HepG2 (cell line): Measurements from ENCODE around the gene TMOD2. TPM values are rescaled to one million over a fixed set of nuclear protein-coding genes. Genes with fewer than 3 reads are reported as not detected.

Source experiments
- ATAC-seq: fragments of 200-7000 bp; cut with Tn5 transposase; 3 replicates; pipeline ENCODE4 v1.9.1; 2020; ENCODE audit warnings: mild to moderate bottlenecking, moderate library complexity
- BruUV-seq: library from RNA; stranded (reverse); fragments of 400-500 nt; replicated peaks from 2 replicates; lab custom pipeline; 2021; lab: Mats Ljungman, UMichigan
- CTCF ChIA-PET: fragments of 300-600 bp; formaldehyde crosslinking; extraction: SDS; loops from one replicate; lab custom pipeline; 2021; ENCODE audit warnings: low total read pairs, inconsistent platforms, low intra/inter-chr PET ratio; lab: Yijun Ruan, JAX
- POLR2A ChIA-PET: fragments of 350-600 bp; sonication (Branson Sonifier 250); formaldehyde crosslinking; loops from one replicate; lab custom pipeline; 2020; ENCODE audit warnings: antibody characterized with exemption, inconsistent platforms; lab: Yijun Ruan, JAX
- DNase-seq: peaks from one replicate; pipeline ENCODE4 v3.0.0-alpha.2; 2015; ENCODE audit warnings: low spot score
- FAIRE-seq: peaks from 3 replicates; lab custom pipeline; 2011; peaks lifted over from hg19 to GRCh38; lab: Jason Lieb, UNC
- H2AFZ ChIP-seq: one replicate; pipeline ENCODE4 v1.6.1; 2011; ENCODE audit warnings: low read length, inconsistent platforms
- H3K27ac ChIP-seq: fragments of 300-600 bp; 3 replicates; pipeline ENCODE4 v1.8.0; 2011; ENCODE audit warnings: mixed run types, mild to moderate bottlenecking, mixed read lengths, low read length, inconsistent platforms; ENCODE audit not compliant: insufficient read depth; ENCODE audit errors: extremely low read length
- H3K27me3 ChIP-seq, 2 experiments: fragments of 200-600 bp in 1 of 2; 2 replicates in 1 of 2; 3 replicates in 1 of 2; pipeline versions ENCODE4 v1.6.0 to v1.8.0; 2011; ENCODE audit warnings: low read length in 2 of 2, mild to moderate bottlenecking in 2 of 2, moderate library complexity in 2 of 2, inconsistent platforms in 1 of 2; ENCODE audit not compliant: insufficient read depth in 2 of 2, control insufficient read depth in 1 of 2
- H3K36me3 ChIP-seq, 2 experiments: fragments of 200-600 bp in 1 of 2; replicated peaks in 1 of 2; 2 replicates in 1 of 2; 3 replicates in 1 of 2; pipeline versions ENCODE4 v1.5.1 to v1.8.0; 2011; ENCODE audit warnings: low read length in 2 of 2, inconsistent platforms in 1 of 2; ENCODE audit not compliant: insufficient read depth in 2 of 2, control insufficient read depth in 1 of 2
- H3K4me1 ChIP-seq: 2 replicates; pipeline ENCODE4 v1.5.1; 2012; ENCODE audit warnings: low read length, inconsistent platforms; ENCODE audit not compliant: insufficient read depth
- H3K4me2 ChIP-seq: 2 replicates; pipeline ENCODE4 v1.6.0; 2011; ENCODE audit warnings: low read depth, low read length, inconsistent platforms
- H3K4me3 ChIP-seq, 3 experiments: fragments of 200-600 bp in 1 of 3; sonication (generic), shearing (Covaris generic) in 1 of 3; replicated peaks in 1 of 3; 2 replicates each; pipeline ENCODE4 v1.5.1; 2011 to 2016; ENCODE audit warnings: low read length in 3 of 3, inconsistent platforms in 2 of 3, low read depth in 2 of 3, mild to moderate bottlenecking in 2 of 3, control low read depth in 1 of 3, mixed read lengths in 1 of 3; ENCODE audit not compliant: insufficient read depth in 1 of 3
- H3K79me2 ChIP-seq: one replicate; pipeline ENCODE4 v1.6.1; 2011; ENCODE audit warnings: low read length, inconsistent platforms; ENCODE audit not compliant: insufficient read depth
- H3K9ac ChIP-seq: 2 replicates; pipeline ENCODE4 v1.6.0; 2011; ENCODE audit warnings: mild to moderate bottlenecking, low read depth, low read length, inconsistent platforms; ENCODE audit not compliant: insufficient read depth
- H3K9me3 ChIP-seq: 2 replicates; pipeline ENCODE4 v1.5.1; 2012; ENCODE audit warnings: mild to moderate bottlenecking, low read length
- H4K20me1 ChIP-seq: 2 replicates; pipeline ENCODE4 v1.6.0; 2011; ENCODE audit warnings: inconsistent platforms, mild to moderate bottlenecking, low read length, moderate library complexity; ENCODE audit not compliant: insufficient read depth
- CREBL2 ChIP-seq: sonication (generic); formaldehyde crosslinking; IDR thresholded peaks from 2 replicates; pipeline ENCODE4 v1.8.1; 2023; ENCODE audit warnings: missing genetic modification reagents, mild to moderate bottlenecking, borderline replicate concordance
- EP300 ChIP-seq, 3 experiments: sonication (generic) in 1 of 3; formaldehyde crosslinking in 1 of 3; IDR thresholded peaks; 2 replicates each; pipeline versions ENCODE4 v1.5.1 to v1.6.1; 2011 to 2020; ENCODE audit warnings: low read depth in 2 of 3, low read length in 2 of 3, borderline replicate concordance in 1 of 3, improper control_type of control experiment in 1 of 3, mild to moderate bottlenecking in 1 of 3, missing genetic modification reagents in 1 of 3, moderate library complexity in 1 of 3
- IKZF5 ChIP-seq: IDR thresholded peaks from 2 replicates; pipeline ENCODE4 v1.6.1; 2018; ENCODE audit warnings: missing genetic modification reagents, mild to moderate bottlenecking, missing compliant biosample characterization
- KMT2A ChIP-seq: sonication (generic); formaldehyde crosslinking; IDR thresholded peaks from 2 replicates; pipeline ENCODE4 v1.4.0; 2020; ENCODE audit warnings: missing genetic modification reagents
- PAF1 ChIP-seq: IDR thresholded peaks from 2 replicates; pipeline ENCODE4 v1.6.1; 2016; ENCODE audit warnings: missing genetic modification reagents, missing compliant biosample characterization
- PAX8 ChIP-seq: sonication (generic); formaldehyde crosslinking; IDR thresholded peaks from 2 replicates; pipeline ENCODE4 v1.8.0; 2022; ENCODE audit warnings: mild to moderate bottlenecking, missing genetic modification reagents, borderline replicate concordance
- SP140L ChIP-seq: sonication (generic); formaldehyde crosslinking; IDR thresholded peaks from 2 replicates; pipeline ENCODE4 v1.4.0; 2020; ENCODE audit warnings: missing genetic modification reagents, borderline replicate concordance
- ZBED4 ChIP-seq: sonication (generic); formaldehyde crosslinking; IDR thresholded peaks from 2 replicates; pipeline ENCODE4 v1.4.0; 2020; ENCODE audit warnings: missing genetic modification reagents, borderline replicate concordance
- ZFX ChIP-seq: sonication (generic); formaldehyde crosslinking; IDR thresholded peaks from 2 replicates; pipeline ENCODE4 v1.4.0; 2020; ENCODE audit warnings: mild to moderate bottlenecking, low read depth, missing genetic modification reagents, moderate library complexity
- ZNF256 ChIP-seq: sonication (generic); formaldehyde crosslinking; conservative IDR thresholded peaks from 2 replicates; pipeline ENCODE4 v1.4.0; 2020; ENCODE audit warnings: missing genetic modification reagents
- ZNF350 ChIP-seq: sonication (generic); formaldehyde crosslinking; IDR thresholded peaks from 2 replicates; pipeline ENCODE4 v1.4.0; 2020; ENCODE audit warnings: mild to moderate bottlenecking, low read depth, missing genetic modification reagents, borderline replicate concordance
- WGBS: methylation state at CpG from one replicate; pipeline ENCODE4 v1.1.6; 2017; ENCODE audit warnings: low lambda C conversion rate; 5-methylcytosine and 5-hydroxymethylcytosine counted together
- in situ Hi-C: cut with HindIII; loops from 2 replicates; pipeline ENCODE4 v1.10.0; 2017; ENCODE audit warnings: low pct_unique_long_range_greater_than_20kb; ENCODE audit not compliant: extremely low pct_ligation_motif_present
- intact Hi-C: fragments of 100-400 bp; cut with micrococcal nuclease; formaldehyde crosslinking; loops from one replicate; pipeline ENCODE4 v1.10.0; 2022; ENCODE audit not compliant: unreplicated experiment
- polyA plus RNA-seq, 8 experiments: library from polyadenylated mRNA; depleted of rRNA in 3 of 8; stranded (reverse) in 7 of 8; unstranded in 1 of 8; fragments of >200 nt; fragmentation: Illumina TruSeq in 4 of 8; extraction: Trizol in 4 of 8; gene quantifications; 2 replicates each; pipeline versions ENCODE4 v1.2.1 to v1.2.3, GENCODE V29; 2011 to 2016; ENCODE audit warnings: low read depth in 4 of 8, missing spikeins in 1 of 8, mixed read lengths in 1 of 8; ENCODE audit not compliant: insufficient read depth in 1 of 8
- total RNA-seq, 5 experiments: library from RNA; depleted of rRNA; stranded (reverse); fragments of >200 nt; fragmentation: Illumina TruSeq; extraction: Trizol; gene quantifications; 2 replicates each; pipeline ENCODE4 v1.2.3, GENCODE V29; 2016; ENCODE audit warnings: low read depth in 1 of 5
- TF ChIP-seq, protein P1 (sequence below): sonication (generic); formaldehyde crosslinking; IDR thresholded peaks from 2 replicates; pipeline ENCODE4 v1.4.0; 2020; ENCODE audit warnings: low read depth, missing genetic modification reagents

The TMOD2 gene
- total and polyA plus RNA-seq, 2 of the 13 experiments (the other 11 are each of a cell fraction or from before 2014, with no cell fraction given): 0.01 to 0.02 TPM

DNA sequence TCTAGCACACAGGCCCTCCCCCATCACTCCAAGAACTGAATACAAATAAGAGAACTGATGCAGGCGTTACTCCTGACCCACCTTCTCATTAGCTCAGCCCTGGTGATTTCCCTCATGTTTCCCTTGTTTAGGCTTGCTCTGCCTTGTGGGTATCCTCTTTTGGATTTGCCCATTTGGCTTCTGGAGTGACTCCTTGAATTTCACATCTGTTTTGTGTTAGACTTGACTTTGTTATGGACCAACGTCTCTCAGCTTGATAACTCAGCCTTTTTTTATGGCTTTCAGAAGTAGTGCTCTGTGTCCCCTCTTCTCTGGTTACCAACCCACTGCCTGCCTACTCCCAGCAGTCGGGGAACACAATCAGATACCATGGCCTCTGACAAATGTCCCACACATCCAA lies 66.8 kb downstream of the TMOD2 start (continued):
- TF ChIP-seq SP140L (no peak), ZBED4 (CRISPR knock-in tag) (no peak), ZNF350 (CRISPR knock-in tag) (no peak)
- TF ChIP-seq, all 625 proteins: peak for 0

DNA sequence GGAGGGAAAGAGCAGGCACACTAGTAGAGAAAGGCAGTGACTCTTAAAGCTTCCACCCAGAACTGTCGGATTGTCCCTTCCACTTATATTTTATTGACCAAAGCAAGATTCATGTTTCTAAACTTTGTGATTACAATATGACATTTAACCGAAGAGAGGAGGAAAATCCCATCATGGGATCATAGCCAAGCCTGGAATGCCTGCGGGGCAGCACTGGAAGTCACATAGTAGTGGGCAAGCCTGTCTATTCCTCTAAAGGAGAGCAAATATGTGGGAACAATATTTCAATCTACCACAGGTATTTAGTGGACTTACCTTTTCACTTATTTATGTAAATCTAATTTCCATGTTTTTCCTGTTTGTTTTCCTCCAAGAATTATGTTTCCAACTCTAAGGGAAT lies 74.3 kb downstream of the TMOD2 start:
- Histone ChIP-seq H3K4me1 (peaks cover 12% of the 10 kb centered on the region), H3K9me3 (peaks cover 10% of the 10 kb centered on the region), H3K27me3 (no peaks in the 10 kb centered on the region; a peak in 1 of 5 replicates), H2AFZ (no peak overlapping the region), H3K4me3 (no peak overlapping the region), H4K20me1 (no peaks in the 10 kb centered on the region), H3K4me2 (no peak overlapping the region), H3K79me2 (peaks cover 7% of the 10 kb centered on the region), H3K36me3 (no peaks in the 10 kb centered on the region), H3K9ac (no peak overlapping the region), H3K27ac (no peak overlapping the region)
- POLR2A ChIA-PET: no interaction called here
- CTCF ChIA-PET: no interaction called here
- in situ Hi-C loops (no loop called here), intact Hi-C loops (no loop called here)
- FAIRE-seq: no peak
- BruUV-seq: no TSS peak
- DNase-seq: no peak
- 57% methylated on average over 3 of the region's 3 CpGs for WGBS
- ATAC-seq: no peak
- TF ChIP-seq CREBL2 (no peak), IKZF5 (no peak), PAX8 (CRISPR knock-in tag) (no peak), EP300 (IDR thresholded peaks at IDR 0.05; ENCODE audit: low read depth in 2 of 2, low read length in 2 of 2) (no peak), EP300 (CRISPR knock-in tag; IDR thresholded peaks at IDR 0.05; ENCODE audit: borderline replicate concordance) (no peak), PAF1 (CRISPR knock-in tag) (no peak), ZFX (CRISPR knock-in tag) (no peak), ZNF256 (no peak), KMT2A (CRISPR knock-in tag) (no peak)
- TF ChIP-seq, protein P1, sequence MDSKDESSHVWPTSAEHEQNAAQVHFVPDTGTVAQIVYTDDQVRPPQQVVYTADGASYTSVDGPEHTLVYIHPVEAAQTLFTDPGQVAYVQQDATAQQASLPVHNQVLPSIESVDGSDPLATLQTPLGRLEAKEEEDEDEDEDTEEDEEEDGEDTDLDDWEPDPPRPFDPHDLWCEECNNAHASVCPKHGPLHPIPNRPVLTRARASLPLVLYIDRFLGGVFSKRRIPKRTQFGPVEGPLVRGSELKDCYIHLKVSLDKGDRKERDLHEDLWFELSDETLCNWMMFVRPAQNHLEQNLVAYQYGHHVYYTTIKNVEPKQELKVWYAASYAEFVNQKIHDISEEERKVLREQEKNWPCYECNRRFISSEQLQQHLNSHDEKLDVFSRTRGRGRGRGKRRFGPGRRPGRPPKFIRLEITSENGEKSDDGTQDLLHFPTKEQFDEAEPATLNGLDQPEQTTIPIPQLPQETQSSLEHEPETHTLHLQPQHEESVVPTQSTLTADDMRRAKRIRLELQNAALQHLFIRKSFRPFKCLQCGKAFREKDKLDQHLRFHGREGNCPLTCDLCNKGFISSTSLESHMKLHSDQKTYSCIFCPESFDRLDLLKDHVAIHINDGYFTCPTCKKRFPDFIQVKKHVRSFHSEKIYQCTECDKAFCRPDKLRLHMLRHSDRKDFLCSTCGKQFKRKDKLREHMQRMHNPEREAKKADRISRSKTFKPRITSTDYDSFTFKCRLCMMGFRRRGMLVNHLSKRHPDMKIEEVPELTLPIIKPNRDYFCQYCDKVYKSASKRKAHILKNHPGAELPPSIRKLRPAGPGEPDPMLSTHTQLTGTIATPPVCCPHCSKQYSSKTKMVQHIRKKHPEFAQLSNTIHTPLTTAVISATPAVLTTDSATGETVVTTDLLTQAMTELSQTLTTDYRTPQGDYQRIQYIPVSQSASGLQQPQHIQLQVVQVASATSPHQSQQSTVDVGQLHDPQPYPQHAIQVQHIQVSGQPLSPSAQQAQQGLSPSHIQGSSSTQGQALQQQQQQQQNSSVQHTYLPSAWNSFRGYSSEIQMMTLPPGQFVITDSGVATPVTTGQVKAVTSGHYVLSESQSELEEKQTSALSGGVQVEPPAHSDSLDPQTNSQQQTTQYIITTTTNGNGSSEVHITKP (CRISPR knock-in tag): no peak
